Right kidney (tissue), 1 donor: Measurements from ENCODE around the gene AQP2.
A peak's percentile ranks its signal among the peaks of the same experiment; 100 is the strongest.

Experiments
- DNase-seq: peaks from one replicate; pipeline ENCODE4 v3.0.0-alpha.2; 2016

AQP2 gene

GRCh38 chr12:49939307-49939706 lies 11.2 kb upstream of the AQP2 start:
- DNase-seq, result no peak

- DNase-seq, result no peak
These were observed 10.8 kb upstream of the AQP2 start for GRCh38 chr12:49939707-49940106.

- no peak for DNase-seq
These were observed 8.7 kb upstream of the AQP2 start for GRCh38 chr12:49941556-49942511.

GRCh38 chr12:49942512-49942893 lies 8.0 kb upstream of the AQP2 start:
- DNase-seq, result no peak

- no peak for DNase-seq
These were observed 7.5 kb upstream of the AQP2 start for GRCh38 chr12:49942921-49943624.

GRCh38 chr12:49943625-49943960 lies 6.9 kb upstream of the AQP2 start:
- DNase-seq, result no peak

- DNase-seq, result no peak
These were observed 6.5 kb upstream of the AQP2 start for GRCh38 chr12:49944046-49944445.

GRCh38 chr12:49944718-49945117 lies 5.8 kb upstream of the AQP2 start:
- no peak for DNase-seq

GRCh38 chr12:49945394-49946080 lies 5.0 kb upstream of the AQP2 start:
- DNase-seq, result peak; percentile 85

GRCh38 chr12:49946086-49946485 lies 4.5 kb upstream of the AQP2 start:
- DNase-seq, result no peak

GRCh38 chr12:49946497-49946896 lies 4.0 kb upstream of the AQP2 start:
- no peak for DNase-seq

GRCh38 chr12:49947593-49948226 lies 2.8 kb upstream of the AQP2 start:
- DNase-seq, result no peak

GRCh38 chr12:49948866-49949845 lies 1.4 kb upstream of the AQP2 start:
- DNase-seq, result no peak

- DNase-seq, result no peak
These were observed 671 bp upstream of the AQP2 start for GRCh38 chr12:49949866-49950265.

- DNase-seq, result no peak
These were observed 1.1 kb downstream of the AQP2 start for GRCh38 chr12:49951411-49952240.

GRCh38 chr12:49952391-49953055 lies 2.0 kb downstream of the AQP2 start:
- DNase-seq, result no peak

- no peak for DNase-seq
These were observed 2.6 kb downstream of the AQP2 start for GRCh38 chr12:49953151-49953550.

- no peak for DNase-seq
These were observed 3.7 kb downstream of the AQP2 start for GRCh38 chr12:49953961-49954846.
